H7 (cell line): ENCODE measurements around the gene LRFN4. TPM values are rescaled to one million over a fixed set of nuclear protein-coding genes. Genes with fewer than 3 reads are reported as not detected.

Experiments used
- DNase-seq: peaks from one replicate; pipeline ENCODE4 v3.0.0; 2012
- H3K27me3 ChIP-seq: 2 replicates; pipeline ENCODE4 v1.6.0; 2011; ENCODE audit warnings: mild to moderate bottlenecking, low read length; ENCODE audit not compliant: control insufficient read depth, insufficient read depth
- H3K36me3 ChIP-seq: replicated peaks from 2 replicates; pipeline ENCODE4 v1.5.1; 2011; ENCODE audit warnings: low read length; ENCODE audit not compliant: control insufficient read depth, insufficient read depth
- H3K4me3 ChIP-seq: 2 replicates; pipeline ENCODE4 v1.5.1; 2011; ENCODE audit warnings: low read depth, mild to moderate bottlenecking, control low read depth, low read length, moderate library complexity; ENCODE audit not compliant: insufficient read depth
- total RNA-seq: library from RNA; depleted of rRNA; stranded (reverse); fragments of >200 nt; shearing (Covaris generic); gene quantifications from 2 replicates; pipeline ENCODE4 v1.2.3, GENCODE V29; 2014

The LRFN4 gene
- total RNA-seq, 1 experiment from 2014 or later: 62.5 TPM

GRCh38 chr11:66880496-66881450 lies 23.9 kb downstream of the LRFN4 start:
- Histone ChIP-seq H3K36me3 (no peaks in the 10 kb centered on the region), H3K27me3 (no peaks in the 10 kb centered on the region), H3K4me3 (no peak overlapping the region)
- peak; percentile 59 for DNase-seq

- Histone ChIP-seq H3K36me3 (no peaks in the 10 kb centered on the region), H3K27me3 (no peaks in the 10 kb centered on the region), H3K4me3 (no peak overlapping the region)
- DNase-seq: no peak
Observed at GRCh38 chr11:66881451-66881835, 24.6 kb downstream of the LRFN4 start.

- Histone ChIP-seq H3K4me3 (no peak overlapping the region), H3K27me3 (no peaks in the 10 kb centered on the region), H3K36me3 (no peaks in the 10 kb centered on the region)
- DNase-seq: no peak
Observed at GRCh38 chr11:66881927-66882452, 25.1 kb downstream of the LRFN4 start.

- H3K27me3 ChIP-seq: no peaks in the 10 kb centered on the region
- H3K36me3 ChIP-seq: no peaks in the 10 kb centered on the region
- no peak for DNase-seq
- H3K4me3 ChIP-seq: no peak overlapping the region
Observed at GRCh38 chr11:66882561-66883015, 25.7 kb downstream of the LRFN4 start.

GRCh38 chr11:66883016-66883965 lies 26.4 kb downstream of the LRFN4 start:
- no peaks in the 10 kb centered on the region for H3K27me3 ChIP-seq
- H3K4me3 ChIP-seq: no peak overlapping the region
- peak; percentile 86 for DNase-seq
- H3K36me3 ChIP-seq: no peaks in the 10 kb centered on the region

GRCh38 chr11:66884443-66884842 lies 27.6 kb downstream of the LRFN4 start:
- Histone ChIP-seq H3K27me3 (no peaks in the 10 kb centered on the region), H3K4me3 (no peak overlapping the region), H3K36me3 (no peaks in the 10 kb centered on the region)
- DNase-seq: no peak

GRCh38 chr11:66885469-66885868 lies 28.6 kb downstream of the LRFN4 start:
- no peaks in the 10 kb centered on the region for H3K36me3 ChIP-seq
- no peak for DNase-seq
- no peaks in the 10 kb centered on the region for H3K27me3 ChIP-seq
- no peak overlapping the region for H3K4me3 ChIP-seq

- H3K36me3 ChIP-seq: no peaks in the 10 kb centered on the region
- no peak overlapping the region for H3K4me3 ChIP-seq
- no peaks in the 10 kb centered on the region for H3K27me3 ChIP-seq
- peak; percentile 45 for DNase-seq
Observed at GRCh38 chr11:66885950-66886440, 29.1 kb downstream of the LRFN4 start.

GRCh38 chr11:66886671-66887221 lies 29.9 kb downstream of the LRFN4 start:
- Histone ChIP-seq H3K4me3 (no peak overlapping the region), H3K36me3 (no peaks in the 10 kb centered on the region), H3K27me3 (no peaks in the 10 kb centered on the region)
- DNase-seq: peak; percentile 54

GRCh38 chr11:66887526-66887925 lies 30.7 kb downstream of the LRFN4 start:
- H3K27me3 ChIP-seq: no peaks in the 10 kb centered on the region
- H3K36me3 ChIP-seq: no peaks in the 10 kb centered on the region
- no peak overlapping the region for H3K4me3 ChIP-seq
- DNase-seq: peak; percentile 24

- H3K27me3 ChIP-seq: no peaks in the 10 kb centered on the region
- H3K4me3 ChIP-seq: no peak overlapping the region
- no peaks in the 10 kb centered on the region for H3K36me3 ChIP-seq
- DNase-seq: peak; percentile 18
Observed at GRCh38 chr11:66888282-66888681, 31.4 kb downstream of the LRFN4 start.

GRCh38 chr11:66889960-66890359 lies 33.1 kb downstream of the LRFN4 start:
- DNase-seq: peak; percentile 47
- Histone ChIP-seq H3K27me3 (no peaks in the 10 kb centered on the region), H3K36me3 (no peaks in the 10 kb centered on the region), H3K4me3 (no peak overlapping the region)

- DNase-seq: peak; percentile 39
- Histone ChIP-seq H3K27me3 (no peaks in the 10 kb centered on the region), H3K36me3 (no peaks in the 10 kb centered on the region), H3K4me3 (no peak overlapping the region)
Observed at GRCh38 chr11:66891851-66892660, 35.2 kb downstream of the LRFN4 start.
